ENCODE results near the gene ENTPD1. TPM values are rescaled to one million over a fixed set of nuclear protein-coding genes. Genes with fewer than 3 reads are reported as not detected.

ENTPD1 gene
- total RNA-seq, 1 donor from 2014 or later, result 34.5 TPM

DNA sequence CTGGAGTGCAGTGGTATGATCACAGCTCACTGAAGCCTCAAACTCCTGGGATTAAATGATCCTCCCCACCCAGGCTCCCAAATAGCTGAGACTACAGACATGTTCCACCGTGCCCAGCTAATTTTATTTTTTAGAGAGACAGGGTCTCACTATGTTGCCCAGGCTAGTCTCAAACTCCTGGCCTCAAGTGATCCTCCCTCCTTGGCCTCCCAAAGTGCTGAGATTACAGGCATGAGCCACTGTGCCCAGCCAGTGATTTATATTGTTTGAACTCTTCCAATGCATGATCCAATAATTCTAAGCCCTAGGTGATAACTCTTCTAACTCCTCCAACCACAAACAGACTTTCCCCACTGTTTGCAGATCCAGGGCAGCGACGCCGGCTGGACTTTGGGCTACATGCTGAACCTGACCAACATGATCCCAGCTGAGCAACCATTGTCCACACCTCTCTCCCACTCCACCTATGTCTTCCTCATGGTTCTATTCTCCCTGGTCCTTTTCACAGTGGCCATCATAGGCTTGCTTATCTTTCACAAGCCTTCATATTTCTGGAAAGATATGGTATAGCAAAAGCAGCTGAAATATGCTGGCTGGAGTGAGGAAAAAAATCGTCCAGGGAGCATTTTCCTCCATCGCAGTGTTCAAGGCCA is 110.0 kb downstream of the ENTPD1 start:
- no peaks in the 10 kb centered on the region for H3K27me3 ChIP-seq (ENCODE audit: low read depth)
- H3K9me3 ChIP-seq, result no peaks in the 10 kb centered on the region
- peaks cover 36% of the 10 kb centered on the region for H3K36me3 ChIP-seq
- TF ChIP-seq, protein P1, sequence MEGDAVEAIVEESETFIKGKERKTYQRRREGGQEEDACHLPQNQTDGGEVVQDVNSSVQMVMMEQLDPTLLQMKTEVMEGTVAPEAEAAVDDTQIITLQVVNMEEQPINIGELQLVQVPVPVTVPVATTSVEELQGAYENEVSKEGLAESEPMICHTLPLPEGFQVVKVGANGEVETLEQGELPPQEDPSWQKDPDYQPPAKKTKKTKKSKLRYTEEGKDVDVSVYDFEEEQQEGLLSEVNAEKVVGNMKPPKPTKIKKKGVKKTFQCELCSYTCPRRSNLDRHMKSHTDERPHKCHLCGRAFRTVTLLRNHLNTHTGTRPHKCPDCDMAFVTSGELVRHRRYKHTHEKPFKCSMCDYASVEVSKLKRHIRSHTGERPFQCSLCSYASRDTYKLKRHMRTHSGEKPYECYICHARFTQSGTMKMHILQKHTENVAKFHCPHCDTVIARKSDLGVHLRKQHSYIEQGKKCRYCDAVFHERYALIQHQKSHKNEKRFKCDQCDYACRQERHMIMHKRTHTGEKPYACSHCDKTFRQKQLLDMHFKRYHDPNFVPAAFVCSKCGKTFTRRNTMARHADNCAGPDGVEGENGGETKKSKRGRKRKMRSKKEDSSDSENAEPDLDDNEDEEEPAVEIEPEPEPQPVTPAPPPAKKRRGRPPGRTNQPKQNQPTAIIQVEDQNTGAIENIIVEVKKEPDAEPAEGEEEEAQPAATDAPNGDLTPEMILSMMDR (IDR thresholded peaks at IDR 0.05), result no peak
- H3K4me1 ChIP-seq, result no peaks in the 10 kb centered on the region
- DNase-seq, result no peak
- H3K27ac ChIP-seq, result no peak overlapping the region
- no peak for ATAC-seq
- H3K4me3 ChIP-seq, result no peak overlapping the region
- intact Hi-C loops (cut with DNase I), result no loop called here

- Histone ChIP-seq H3K4me3 (no peak overlapping the region), H3K27me3 (ENCODE audit: low read depth) (no peaks in the 10 kb centered on the region), H3K4me1 (no peaks in the 10 kb centered on the region), H3K36me3 (peaks cover 35% of the 10 kb centered on the region), H3K9me3 (no peaks in the 10 kb centered on the region), H3K27ac (no peak overlapping the region)
- ATAC-seq, result no peak
- TF ChIP-seq, protein P1 (IDR thresholded peaks at IDR 0.05), result no peak
- DNase-seq, result no peak
- intact Hi-C loops (cut with DNase I), result no loop called here
These were observed 110.5 kb downstream of the ENTPD1 start for GRCh38 chr10:95866467-95866842.

DNA sequence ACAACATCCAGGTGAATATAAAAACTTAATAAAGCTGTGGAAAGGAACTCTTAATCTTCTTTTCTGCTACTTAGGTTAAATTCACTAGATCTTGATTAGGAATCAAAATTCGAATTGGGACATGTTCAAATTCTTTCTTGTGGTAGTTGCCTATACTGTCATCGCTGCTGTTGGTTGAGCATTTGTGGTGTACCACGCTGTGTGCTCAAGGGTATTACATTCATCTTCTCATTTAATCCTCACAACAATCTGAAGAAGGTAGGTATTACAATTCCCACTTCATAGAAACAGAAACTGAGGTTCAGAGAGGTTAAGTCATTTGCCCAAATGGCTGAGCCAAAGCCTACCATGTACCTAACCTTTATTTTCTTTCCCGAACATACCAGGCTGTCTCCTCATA is 111.9 kb downstream of the ENTPD1 start:
- no peak overlapping the region for H3K27ac ChIP-seq
- no peaks in the 10 kb centered on the region for H3K9me3 ChIP-seq
- intact Hi-C loops (cut with DNase I), result no loop called here
- no peak for DNase-seq
- H3K36me3 ChIP-seq, result peaks cover 32% of the 10 kb centered on the region
- TF ChIP-seq, protein P1 (IDR thresholded peaks at IDR 0.05), result no peak
- no peaks in the 10 kb centered on the region for H3K4me1 ChIP-seq
- ATAC-seq, result no peak
- no peak overlapping the region for H3K4me3 ChIP-seq
- H3K27me3 ChIP-seq (ENCODE audit: low read depth), result no peaks in the 10 kb centered on the region

DNA sequence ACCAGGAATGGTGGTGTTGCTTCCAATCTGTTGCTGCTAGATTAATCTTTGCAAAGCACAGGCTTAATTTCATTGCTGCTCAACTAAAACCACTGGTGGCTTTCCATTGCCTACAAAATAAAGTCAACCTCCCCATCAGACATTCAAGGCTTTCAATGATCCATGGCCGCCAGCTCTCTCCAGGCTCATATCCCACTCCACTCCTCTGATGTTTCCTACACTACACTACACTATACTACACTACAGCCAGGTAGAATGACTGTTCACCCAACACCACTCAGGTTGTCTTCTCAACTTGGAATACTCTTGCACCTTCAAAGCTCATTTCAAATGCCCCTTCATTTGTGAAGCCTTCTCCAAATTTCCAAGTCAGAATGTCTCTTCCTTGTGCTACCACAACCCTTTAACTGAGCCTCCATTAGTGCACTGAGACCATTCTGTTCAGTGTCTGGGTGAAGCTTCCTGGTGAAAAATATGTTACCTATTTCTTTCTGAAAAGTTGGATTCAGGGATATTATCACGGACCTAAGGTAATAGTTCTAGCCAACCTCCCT is 116.3 kb downstream of the ENTPD1 start:
- H3K4me1 ChIP-seq, result no peaks in the 10 kb centered on the region
- ATAC-seq (no peak), DNase-seq (no peak)
- H3K27me3 ChIP-seq (ENCODE audit: low read depth), result no peaks in the 10 kb centered on the region
- H3K9me3 ChIP-seq, result no peaks in the 10 kb centered on the region
- TF ChIP-seq, protein P1 (IDR thresholded peaks at IDR 0.05), result no peak
- H3K4me3 ChIP-seq, result no peak overlapping the region
- no peak overlapping the region for H3K27ac ChIP-seq
- H3K36me3 ChIP-seq, result peaks cover 22% of the 10 kb centered on the region
- intact Hi-C loops (cut with DNase I), result no loop called here

- Histone ChIP-seq H3K36me3 (peaks cover 13% of the 10 kb centered on the region), H3K4me3 (no peak overlapping the region), H3K27ac (no peak overlapping the region), H3K4me1 (no peaks in the 10 kb centered on the region), H3K27me3 (ENCODE audit: low read depth) (no peaks in the 10 kb centered on the region), H3K9me3 (no peaks in the 10 kb centered on the region)
- intact Hi-C loops (cut with DNase I), result no loop called here
- DNase-seq (no peak), ATAC-seq (no peak)
- TF ChIP-seq, protein P1 (IDR thresholded peaks at IDR 0.05), result no peak
These were observed 117.2 kb downstream of the ENTPD1 start for GRCh38 chr10:95873139-95873538.
